ENCODE data around the gene MLNR. TPM values are rescaled to one million over a fixed set of nuclear protein-coding genes. Genes with fewer than 3 reads are reported as not detected.
A peak's percentile ranks its signal among the peaks of the same experiment; 100 is the strongest.

The MLNR gene
- total RNA-seq, 1 experiment from 2014 or later, result not detected

- no peaks in the 10 kb centered on the region for H3K27me3 ChIP-seq (replicated peaks)
- H3K4me1 ChIP-seq (replicated peaks), result no peaks in the 10 kb centered on the region; the same call in 1 of the 2 replicates
- H3K9me3 ChIP-seq (replicated peaks), result no peaks in the 10 kb centered on the region
- H3K4me3 ChIP-seq, result no peak overlapping the region
- DNase-seq (ENCODE audit: low read depth in 1 of 2, low spot score in 2 of 2), result no peak
- no peak overlapping the region for H3K27ac ChIP-seq
- H3K36me3 ChIP-seq, result peaks cover 9% of the 10 kb centered on the region; the same call in 1 of the 2 replicates
Measured at GRCh38 chr13:49245101-49245500, 25.0 kb downstream of the MLNR start.

DNA sequence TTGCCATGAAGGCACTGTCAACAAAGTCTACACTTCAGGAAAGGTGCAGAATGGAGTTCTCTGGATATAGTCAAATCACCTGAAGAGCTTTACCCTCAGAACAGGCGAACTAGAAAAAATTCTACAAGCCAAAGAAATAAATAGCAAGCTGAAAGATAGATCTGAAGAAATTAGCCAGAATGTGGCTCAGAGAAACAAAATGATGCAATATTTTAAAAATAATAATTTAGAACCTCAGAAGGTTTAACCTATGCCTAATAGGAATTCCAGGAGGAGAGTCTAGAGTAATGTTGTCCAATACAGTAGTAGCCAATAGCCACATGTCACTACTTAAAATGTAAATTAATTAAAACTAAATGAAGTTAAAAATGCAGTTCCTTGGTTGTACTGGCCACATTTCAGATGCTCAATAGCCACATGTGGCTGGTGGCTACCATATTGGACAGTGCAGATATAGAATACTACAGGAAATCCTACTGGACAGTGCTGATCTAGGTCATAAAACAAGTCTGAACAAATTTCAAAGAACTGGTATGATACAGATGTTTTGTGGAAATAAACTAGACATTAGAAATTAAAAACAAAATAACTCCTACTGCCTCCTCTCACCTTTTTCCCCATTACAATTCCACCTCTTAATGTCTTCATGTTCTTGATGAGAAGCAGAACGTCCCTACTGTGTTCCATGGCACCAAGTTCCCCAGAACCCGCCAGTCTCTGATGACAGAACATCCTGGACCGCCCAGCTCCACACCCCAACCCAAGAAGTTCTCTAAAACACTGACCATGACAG is 26.9 kb downstream of the MLNR start:
- Histone ChIP-seq H3K36me3 (peaks cover 13% of the 10 kb centered on the region; the same call in 1 of the 2 replicates), H3K9me3 (replicated peaks) (no peaks in the 10 kb centered on the region), H3K4me3 (peak overlapping the region; percentile 70), H3K4me1 (replicated peaks) (peaks cover 6% of the 10 kb centered on the region), H3K27me3 (replicated peaks) (no peaks in the 10 kb centered on the region), H3K27ac (peak overlapping the region; percentile 62; the same call in 1 of the 2 replicates)
- no peak for DNase-seq (ENCODE audit: low read depth in 1 of 2, low spot score in 2 of 2)

- peak; percentile 86 to 96 for DNase-seq (ENCODE audit: low read depth in 1 of 2, low spot score in 2 of 2)
- Histone ChIP-seq H3K4me1 (replicated peaks) (peaks cover 7% of the 10 kb centered on the region), H3K27ac (peak within 1 kb of the TSS; percentile 62), H3K9me3 (replicated peaks) (no peaks in the 10 kb centered on the region), H3K27me3 (replicated peaks) (no peaks in the 10 kb centered on the region), H3K4me3 (peak within 1 kb of the TSS; percentile 70), H3K36me3 (peaks cover 13% of the 10 kb centered on the region; the same call in 1 of the 2 replicates)
Measured at GRCh38 chr13:49247643-49248621, 27.8 kb downstream of the MLNR start, which contains the start of gene CDADC1. Gene CDADC1, plus strand, starts transcription at chr13:49247925. Its CDS starts 113 bp downstream, at chr13:49248038.

DNA sequence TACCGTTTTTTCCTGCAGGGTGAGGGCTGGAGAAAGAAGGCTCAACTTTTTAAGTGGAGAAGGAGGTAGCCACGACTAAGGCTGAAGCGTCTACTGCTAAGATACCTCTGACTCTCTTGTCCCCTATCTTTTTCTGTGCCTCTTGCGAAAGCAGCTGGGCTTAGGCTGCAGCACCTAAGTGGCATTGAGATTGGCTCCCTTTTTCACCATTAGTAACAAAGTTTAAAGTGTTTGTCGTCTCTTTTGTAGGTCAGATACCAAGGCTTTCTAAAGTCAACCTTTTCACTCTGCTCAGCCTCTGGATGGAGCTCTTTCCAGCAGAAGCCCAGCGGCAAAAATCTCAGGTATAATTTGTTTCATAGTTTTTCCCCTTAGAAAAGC is 28.5 kb downstream of the MLNR start:
- H3K27me3 ChIP-seq (replicated peaks), result no peaks in the 10 kb centered on the region
- peak overlapping the region; percentile 62 for H3K27ac ChIP-seq
- peaks cover 7% of the 10 kb centered on the region for H3K4me1 ChIP-seq (replicated peaks)
- H3K4me3 ChIP-seq, result peak overlapping the region; percentile 70
- H3K9me3 ChIP-seq (replicated peaks), result no peaks in the 10 kb centered on the region
- H3K36me3 ChIP-seq, result peaks cover 13% of the 10 kb centered on the region; the same call in 1 of the 2 replicates
- DNase-seq (ENCODE audit: low read depth in 1 of 2, low spot score in 2 of 2), result no peak

DNA sequence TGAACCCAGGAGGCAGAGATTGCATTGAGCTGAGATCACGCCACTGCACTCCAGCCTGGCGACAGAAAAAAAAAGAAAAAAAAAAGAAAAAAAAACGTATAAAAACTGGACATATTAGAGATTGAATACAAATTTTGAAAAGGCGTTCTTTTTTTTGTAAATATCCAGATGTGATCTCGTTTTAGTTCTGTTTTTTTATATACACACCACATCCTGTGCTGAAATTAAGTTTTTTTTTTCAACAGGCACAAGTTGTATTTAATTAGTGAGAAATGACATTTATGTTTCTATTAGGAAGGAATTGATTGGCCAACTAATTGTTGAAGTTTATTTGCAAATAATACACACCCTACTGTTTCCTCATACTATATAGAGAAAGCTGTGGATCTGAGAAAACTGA is 31.2 kb downstream of the MLNR start:
- peaks cover 26% of the 10 kb centered on the region for H3K36me3 ChIP-seq
- H3K27me3 ChIP-seq (replicated peaks), result no peaks in the 10 kb centered on the region
- no peak overlapping the region for H3K4me3 ChIP-seq
- no peaks in the 10 kb centered on the region for H3K9me3 ChIP-seq (replicated peaks)
- peaks cover 7% of the 10 kb centered on the region for H3K4me1 ChIP-seq (replicated peaks)
- no peak for DNase-seq (ENCODE audit: low read depth in 1 of 2, low spot score in 2 of 2)
- peak overlapping the region; percentile 1; the same call in 1 of the 2 replicates for H3K27ac ChIP-seq

GRCh38 chr13:49253310-49253709 is 33.2 kb downstream of the MLNR start:
- Histone ChIP-seq H3K27me3 (replicated peaks) (no peaks in the 10 kb centered on the region), H3K9me3 (replicated peaks) (no peaks in the 10 kb centered on the region), H3K4me3 (no peak overlapping the region), H3K27ac (no peak overlapping the region), H3K36me3 (peaks cover 28% of the 10 kb centered on the region), H3K4me1 (replicated peaks) (peaks cover 18% of the 10 kb centered on the region)
- no peak for DNase-seq (ENCODE audit: low read depth in 1 of 2, low spot score in 2 of 2)

DNA sequence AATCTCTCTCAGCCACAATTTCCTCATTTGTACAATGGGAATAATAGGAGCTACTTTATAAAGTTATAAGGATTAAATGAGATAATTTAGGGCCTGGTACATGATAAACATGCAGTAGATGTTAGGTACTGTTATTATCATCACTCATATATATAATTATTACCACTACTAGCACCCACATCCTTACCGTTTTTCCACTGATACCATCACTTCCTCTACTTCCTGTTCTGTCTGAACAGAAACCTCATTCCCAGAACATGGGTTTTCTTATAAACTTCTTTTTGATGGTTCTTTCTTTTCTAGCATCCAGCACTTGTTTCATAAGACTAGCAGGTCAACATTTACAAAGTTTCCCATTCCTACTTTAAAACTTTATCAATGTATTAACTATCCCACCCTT is 33.9 kb downstream of the MLNR start:
- Histone ChIP-seq H3K27me3 (replicated peaks) (no peaks in the 10 kb centered on the region), H3K9me3 (replicated peaks) (no peaks in the 10 kb centered on the region), H3K36me3 (peaks cover 28% of the 10 kb centered on the region), H3K4me3 (no peak overlapping the region), H3K27ac (no peak overlapping the region), H3K4me1 (replicated peaks) (peaks cover 18% of the 10 kb centered on the region)
- no peak for DNase-seq (ENCODE audit: low read depth in 1 of 2, low spot score in 2 of 2)

GRCh38 chr13:49256841-49257240 is 36.7 kb downstream of the MLNR start:
- H3K27me3 ChIP-seq (replicated peaks), result no peaks in the 10 kb centered on the region

GRCh38 chr13:49258089-49258796 is 38.1 kb downstream of the MLNR start:
- Histone ChIP-seq H3K36me3 (peaks cover 37% of the 10 kb centered on the region), H3K27me3 (replicated peaks) (no peaks in the 10 kb centered on the region), H3K4me3 (peak overlapping the region; percentile 15), H3K4me1 (replicated peaks) (peaks cover 11% of the 10 kb centered on the region; the same call in 1 of the 2 replicates), H3K27ac (peak overlapping the region; percentile 10; the same call in 1 of the 2 replicates), H3K9me3 (replicated peaks) (no peaks in the 10 kb centered on the region)
- no peak for DNase-seq (ENCODE audit: low read depth in 1 of 2, low spot score in 2 of 2)

More at GRCh38 chr13:49256841-49257240, 36.7 kb downstream of the MLNR start:
- Histone ChIP-seq H3K36me3 (peaks cover 37% of the 10 kb centered on the region), H3K4me3 (no peak overlapping the region), H3K4me1 (replicated peaks) (peaks cover 15% of the 10 kb centered on the region), H3K27ac (0 out of 2 replicates have a peak overlapping the region, but pooled peaks have one; percentile 13), H3K9me3 (replicated peaks) (no peaks in the 10 kb centered on the region)
- DNase-seq (ENCODE audit: low read depth in 1 of 2, low spot score in 2 of 2), result no peak

DNA sequence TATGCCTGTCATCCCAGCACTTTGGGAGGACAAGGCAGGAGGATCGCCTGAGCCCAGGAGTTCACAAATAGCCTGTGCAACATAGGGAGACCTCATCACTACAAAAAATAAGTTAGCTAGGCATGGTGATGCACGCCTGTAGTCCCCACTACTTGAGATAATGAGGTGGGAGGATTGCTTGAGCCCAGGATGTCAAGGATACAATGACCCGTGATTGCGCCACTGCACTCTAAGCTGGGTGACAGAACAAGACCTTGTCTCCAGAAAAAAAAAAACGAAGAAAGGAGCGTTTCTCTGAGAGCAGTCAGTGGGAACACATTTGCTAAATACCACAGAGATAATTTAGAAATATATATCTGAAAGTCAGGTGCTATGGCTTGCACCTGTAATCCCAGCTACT is 39.4 kb downstream of the MLNR start:
- Histone ChIP-seq H3K27me3 (replicated peaks) (no peaks in the 10 kb centered on the region), H3K36me3 (peaks cover 36% of the 10 kb centered on the region), H3K4me3 (no peak overlapping the region), H3K9me3 (replicated peaks) (no peaks in the 10 kb centered on the region), H3K27ac (no peak overlapping the region), H3K4me1 (replicated peaks) (peaks cover 11% of the 10 kb centered on the region; the same call in 1 of the 2 replicates)
- DNase-seq (ENCODE audit: low read depth in 1 of 2, low spot score in 2 of 2), result no peak

DNA sequence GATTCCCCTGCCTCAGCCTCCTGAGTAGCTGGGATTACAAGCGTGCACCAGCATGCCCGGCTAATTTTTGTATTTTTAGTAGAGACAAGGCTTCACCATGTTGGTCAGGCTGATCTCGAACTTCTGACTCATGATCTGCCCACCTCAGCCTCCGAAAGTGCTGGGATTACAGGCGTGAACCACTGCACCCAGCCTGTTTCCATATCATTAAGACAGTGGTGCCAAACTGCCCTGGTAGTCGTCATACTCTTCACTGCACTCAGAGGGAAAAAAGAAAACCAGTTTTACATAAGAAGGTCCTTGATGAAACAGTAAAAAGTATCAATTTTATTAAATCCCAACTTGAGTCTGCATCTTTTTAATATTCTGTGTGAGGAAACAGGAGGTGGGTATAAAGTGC is 42.5 kb downstream of the MLNR start:
- no peak for DNase-seq (ENCODE audit: low read depth in 1 of 2, low spot score in 2 of 2)
- H3K36me3 ChIP-seq, result peaks cover 18% of the 10 kb centered on the region

GRCh38 chr13:49265822-49266221 is 45.7 kb downstream of the MLNR start:
- peaks cover 6% of the 10 kb centered on the region for H3K4me1 ChIP-seq (replicated peaks)
- DNase-seq (ENCODE audit: low read depth in 1 of 2, low spot score in 2 of 2), result peak in 1 of 2 experiments; percentile 41

More for the DNA sequence above, 42.5 kb downstream of the MLNR start:
- Histone ChIP-seq H3K4me1 (replicated peaks) (peaks cover 7% of the 10 kb centered on the region), H3K27ac (no peak overlapping the region), H3K9me3 (replicated peaks) (no peaks in the 10 kb centered on the region), H3K27me3 (replicated peaks) (no peaks in the 10 kb centered on the region), H3K4me3 (no peak overlapping the region)

GRCh38 chr13:49271264-49271663 is 51.1 kb downstream of the MLNR start:
- Histone ChIP-seq H3K27me3 (replicated peaks) (no peaks in the 10 kb centered on the region), H3K27ac (no peak overlapping the region), H3K4me1 (replicated peaks) (no peaks in the 10 kb centered on the region; the same call in 1 of the 2 replicates), H3K36me3 (peaks cover 2% of the 10 kb centered on the region; the same call in 1 of the 2 replicates), H3K9me3 (replicated peaks) (no peaks in the 10 kb centered on the region), H3K4me3 (no peak overlapping the region)
- DNase-seq (ENCODE audit: low read depth in 1 of 2, low spot score in 2 of 2), result no peak

More at GRCh38 chr13:49265822-49266221, 45.7 kb downstream of the MLNR start:
- H3K27ac ChIP-seq, result no peak overlapping the region
- H3K4me3 ChIP-seq, result no peak overlapping the region
- H3K36me3 ChIP-seq, result peaks cover 12% of the 10 kb centered on the region
- no peaks in the 10 kb centered on the region for H3K9me3 ChIP-seq (replicated peaks)
- no peaks in the 10 kb centered on the region for H3K27me3 ChIP-seq (replicated peaks)

Data from SJSA1 (cell line).